Measurements from ENCODE around the gene C2orf69.

Gene C2orf69

DNA sequence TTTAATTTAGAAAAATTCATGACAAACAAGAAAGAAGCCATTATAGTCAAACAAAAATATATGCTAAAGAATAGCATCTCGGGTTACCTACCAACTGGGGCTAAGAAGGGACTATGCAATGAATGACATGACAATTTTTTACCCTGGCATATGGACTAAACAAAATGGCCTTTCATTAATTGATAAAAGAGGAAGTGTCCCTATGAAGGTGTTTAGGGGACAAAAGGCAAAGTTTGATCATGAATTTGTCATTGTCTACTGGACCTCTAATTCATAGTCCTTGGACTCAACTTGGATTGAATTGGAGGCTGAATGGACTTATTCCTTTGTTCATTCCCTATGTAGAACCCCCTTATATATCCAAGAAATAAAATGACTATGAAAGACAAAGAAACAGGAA lies 57.0 kb downstream of the C2orf69 start:
- DNase-seq: no peak

GRCh38 chr2:199972088-199972626 lies 61.1 kb downstream of the C2orf69 start:
- DNase-seq: no peak

GRCh38 chr2:199973703-199974102 lies 62.6 kb downstream of the C2orf69 start:
- DNase-seq: no peak

DNA sequence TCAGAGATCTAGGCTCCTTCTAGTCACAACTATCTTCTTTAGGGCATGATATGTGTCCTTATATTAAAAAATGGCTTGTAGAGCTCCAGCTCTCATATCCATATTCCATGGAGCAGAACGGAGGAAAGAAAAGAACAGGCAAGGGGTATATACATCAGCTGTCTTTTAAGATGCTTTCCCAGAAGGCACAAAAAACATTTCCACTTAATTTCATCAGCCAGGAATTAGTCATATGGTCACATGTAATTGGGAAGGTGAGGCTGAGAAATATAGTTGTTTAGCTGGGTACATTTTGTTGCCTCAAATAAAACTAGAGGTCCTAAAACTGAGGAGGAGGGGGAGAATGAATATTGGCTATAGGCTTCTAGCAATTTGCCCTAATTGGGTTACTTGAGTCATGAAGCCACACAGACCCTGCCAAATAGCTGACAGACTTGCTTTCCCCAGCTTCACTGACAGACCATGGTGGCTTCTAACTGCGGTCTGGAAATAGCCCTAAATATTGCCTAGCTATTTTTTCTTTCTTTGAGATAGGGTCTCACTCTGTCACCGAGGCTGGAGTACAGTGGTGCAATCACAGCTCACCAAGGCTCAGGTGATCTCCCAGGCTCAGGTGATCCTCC lies 64.3 kb downstream of the C2orf69 start:
- DNase-seq: no peak

Data from central memory CD4-positive, alpha-beta T cell (primary cell).